Measurements from ENCODE around the gene TTLL13.
A peak's percentile ranks its signal among the peaks of the same experiment; 100 is the strongest.
"Not testable (repeated sequence)": the region's sequence is repeated elsewhere in the genome, so short reads cannot be mapped to it uniquely, and the experiment has no call there.

Gene TTLL13

GRCh38 chr15:90294159-90294558 lies 44.8 kb downstream of the TTLL13 start:
- TF ChIP-seq TAF1 (IDR thresholded peaks at IDR 0.05; ENCODE audit: low read depth, low read length) = no peak
- DNase-seq (ENCODE audit: insufficient read length, low spot score) = no peak
- no peak for FAIRE-seq

GRCh38 chr15:90294601-90295269 lies 45.4 kb downstream of the TTLL13 start:
- FAIRE-seq = no peak
- no peak for DNase-seq (ENCODE audit: insufficient read length, low spot score)
- no peak for TF ChIP-seq PAX5 (IDR thresholded peaks at IDR 0.05; ENCODE audit: insufficient read depth, low read length, severe bottlenecking)
- no peak for TF ChIP-seq POU2F2 (IDR thresholded peaks at IDR 0.05; ENCODE audit: low read depth, low read length)
- TF ChIP-seq POLR2AphosphoS5 (IDR thresholded peaks at IDR 0.05; ENCODE audit: low read depth, low read length) = no peak
- no peak for TF ChIP-seq POLR2A (IDR thresholded peaks at IDR 0.05; ENCODE audit: low read depth, low read length)

GRCh38 chr15:90295270-90295648 lies 45.9 kb downstream of the TTLL13 start:
- TF ChIP-seq TAF1 (IDR thresholded peaks at IDR 0.05; ENCODE audit: low read depth, low read length) (no peak), POU2F2 (IDR thresholded peaks at IDR 0.05; ENCODE audit: low read depth, low read length) (no peak), POLR2A (IDR thresholded peaks at IDR 0.05; ENCODE audit: low read depth, low read length) (no peak), SPI1 (IDR thresholded peaks at IDR 0.05; ENCODE audit: low read depth, low read length) (no peak), PAX5 (IDR thresholded peaks at IDR 0.05; ENCODE audit: insufficient read depth, low read length, severe bottlenecking) (no peak), POLR2AphosphoS5 (IDR thresholded peaks at IDR 0.05; ENCODE audit: low read depth, low read length) (no peak)
- no peak for DNase-seq (ENCODE audit: insufficient read length, low spot score)
- FAIRE-seq = no peak

GRCh38 chr15:90296316-90296884 lies 47.0 kb downstream of the TTLL13 start:
- FAIRE-seq = not testable (repeated sequence)

GRCh38 chr15:90297021-90297420 lies 47.7 kb downstream of the TTLL13 start:
- TF ChIP-seq POU2F2 (IDR thresholded peaks at IDR 0.05; ENCODE audit: low read depth, low read length) = no peak
- TF ChIP-seq SPI1 (IDR thresholded peaks at IDR 0.05; ENCODE audit: low read depth, low read length) = no peak
- FAIRE-seq = peak; percentile 28
- no peak for DNase-seq (ENCODE audit: insufficient read length, low spot score)

More at GRCh38 chr15:90296316-90296884, 47.0 kb downstream of the TTLL13 start:
- DNase-seq (ENCODE audit: insufficient read length, low spot score) = not testable (repeated sequence)

GRCh38 chr15:90300541-90300940 lies 51.2 kb downstream of the TTLL13 start:
- TF ChIP-seq PAX5 (IDR thresholded peaks at IDR 0.05; ENCODE audit: insufficient read depth, low read length, severe bottlenecking) (no peak), TAF1 (IDR thresholded peaks at IDR 0.05; ENCODE audit: low read depth, low read length) (no peak), SPI1 (IDR thresholded peaks at IDR 0.05; ENCODE audit: low read depth, low read length) (no peak), POU2F2 (IDR thresholded peaks at IDR 0.05; ENCODE audit: low read depth, low read length) (no peak), POLR2A (IDR thresholded peaks at IDR 0.05; ENCODE audit: low read depth, low read length) (no peak), POLR2AphosphoS5 (IDR thresholded peaks at IDR 0.05; ENCODE audit: low read depth, low read length) (no peak)

GRCh38 chr15:90300988-90301706 lies 51.8 kb downstream of the TTLL13 start:
- DNase-seq (ENCODE audit: insufficient read length, low spot score) = no peak

More at GRCh38 chr15:90300541-90300940, 51.2 kb downstream of the TTLL13 start:
- DNase-seq (ENCODE audit: insufficient read length, low spot score) = no peak
- FAIRE-seq = no peak

GRCh38 chr15:90301707-90302300 lies 52.4 kb downstream of the TTLL13 start:
- TF ChIP-seq PAX5 (IDR thresholded peaks at IDR 0.05; ENCODE audit: insufficient read depth, low read length, severe bottlenecking) (no peak), POLR2AphosphoS5 (IDR thresholded peaks at IDR 0.05; ENCODE audit: low read depth, low read length) (no peak), POU2F2 (IDR thresholded peaks at IDR 0.05; ENCODE audit: low read depth, low read length) (no peak), TAF1 (IDR thresholded peaks at IDR 0.05; ENCODE audit: low read depth, low read length) (no peak), SPI1 (IDR thresholded peaks at IDR 0.05; ENCODE audit: low read depth, low read length) (no peak), POLR2A (IDR thresholded peaks at IDR 0.05; ENCODE audit: low read depth, low read length) (no peak)
- DNase-seq (ENCODE audit: insufficient read length, low spot score) (no peak), FAIRE-seq (peak; percentile 38)

More at GRCh38 chr15:90300988-90301706, 51.8 kb downstream of the TTLL13 start:
- peak; percentile 78 for FAIRE-seq
- TF ChIP-seq POLR2A (IDR thresholded peaks at IDR 0.05; ENCODE audit: low read depth, low read length) (no peak), PAX5 (IDR thresholded peaks at IDR 0.05; ENCODE audit: insufficient read depth, low read length, severe bottlenecking) (no peak), POLR2AphosphoS5 (IDR thresholded peaks at IDR 0.05; ENCODE audit: low read depth, low read length) (no peak), TAF1 (IDR thresholded peaks at IDR 0.05; ENCODE audit: low read depth, low read length) (no peak), SPI1 (IDR thresholded peaks at IDR 0.05; ENCODE audit: low read depth, low read length) (no peak), POU2F2 (IDR thresholded peaks at IDR 0.05; ENCODE audit: low read depth, low read length) (no peak)

- not testable (repeated sequence) for DNase-seq (ENCODE audit: insufficient read length, low spot score); FAIRE-seq
These were observed 56.0 kb downstream of the TTLL13 start for GRCh38 chr15:90305355-90305754.

GRCh38 chr15:90305932-90306331 lies 56.6 kb downstream of the TTLL13 start:
- TF ChIP-seq POLR2A (IDR thresholded peaks at IDR 0.05; ENCODE audit: low read depth, low read length) (no peak), POLR2AphosphoS5 (IDR thresholded peaks at IDR 0.05; ENCODE audit: low read depth, low read length) (no peak), POU2F2 (IDR thresholded peaks at IDR 0.05; ENCODE audit: low read depth, low read length) (no peak), SPI1 (IDR thresholded peaks at IDR 0.05; ENCODE audit: low read depth, low read length) (no peak), TAF1 (IDR thresholded peaks at IDR 0.05; ENCODE audit: low read depth, low read length) (no peak), PAX5 (IDR thresholded peaks at IDR 0.05; ENCODE audit: insufficient read depth, low read length, severe bottlenecking) (no peak)
- DNase-seq (ENCODE audit: insufficient read length, low spot score) (no peak), FAIRE-seq (no peak)

Data from GM12891 (cell line).